Stimulated activated CD8-positive, alpha-beta memory T cell treated with anti-CD3 and anti-CD28 coated beads, Interleukin-12 subunit alpha, Interleukin-12 subunit beta, amount 100 ng/mL, for 4 hours (primary cell): ENCODE data around the gene EGLN1.
"Not testable (repeated sequence)": the region's sequence is repeated elsewhere in the genome, so short reads cannot be mapped to it uniquely, and the experiment has no call there.

Source experiments
- DNase-seq: peaks from one replicate; pipeline ENCODE4 v3.0.0-alpha.2; 2020; ENCODE audit warnings: low read depth

The EGLN1 gene

DNA sequence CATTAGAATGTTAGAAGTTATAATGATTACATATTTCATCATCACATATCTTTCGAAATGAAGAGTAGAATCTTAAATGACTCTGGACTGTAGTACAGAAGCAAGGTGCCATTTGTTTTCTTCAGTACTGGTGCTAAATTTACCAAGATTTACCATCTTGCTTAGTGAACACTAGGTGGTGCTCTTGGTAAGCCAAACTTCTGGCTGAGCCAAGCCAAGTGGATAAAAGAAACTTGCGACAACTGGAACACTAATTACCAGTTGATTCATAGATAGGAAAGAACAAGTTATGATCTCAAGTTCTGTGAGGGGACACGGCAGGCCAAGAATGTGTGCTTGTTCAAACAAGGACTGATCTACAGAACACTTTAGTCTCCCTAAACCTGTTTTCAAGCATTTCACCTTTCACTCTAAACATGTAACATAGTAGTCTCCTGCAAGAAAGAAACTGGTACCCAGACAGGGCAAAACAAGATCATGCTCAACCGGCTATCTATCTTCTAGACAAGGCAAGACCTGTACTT is 64.2 kb downstream of the EGLN1 start:
- no peak for DNase-seq

DNA sequence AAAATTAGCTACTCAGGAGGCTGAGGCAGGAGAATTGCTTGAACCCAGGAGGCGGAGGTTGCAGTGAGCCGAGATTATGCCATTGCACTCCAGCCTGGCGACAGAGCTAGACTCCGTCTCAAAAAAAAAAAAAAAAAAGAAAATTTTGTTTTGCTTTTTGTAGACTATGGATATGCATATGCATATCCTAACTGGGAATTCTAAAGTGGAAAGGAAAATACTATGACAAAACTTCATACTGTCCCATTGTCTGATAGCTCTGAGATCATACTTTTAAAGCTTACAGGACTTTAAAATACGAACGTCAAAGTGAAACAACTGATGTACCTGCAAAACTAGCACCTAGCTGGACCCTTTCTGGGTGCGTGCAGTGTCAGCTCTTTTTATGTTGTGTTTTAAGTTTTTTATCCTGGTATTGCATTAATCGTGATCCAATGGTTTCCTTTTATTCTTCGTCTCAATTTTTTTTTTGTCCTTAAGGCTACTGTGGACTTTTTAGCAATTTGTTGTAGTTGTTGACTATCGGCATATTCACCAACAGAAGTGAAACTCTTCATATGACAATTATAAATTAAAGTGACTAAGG is 64.8 kb downstream of the EGLN1 start:
- DNase-seq, result no peak

DNA sequence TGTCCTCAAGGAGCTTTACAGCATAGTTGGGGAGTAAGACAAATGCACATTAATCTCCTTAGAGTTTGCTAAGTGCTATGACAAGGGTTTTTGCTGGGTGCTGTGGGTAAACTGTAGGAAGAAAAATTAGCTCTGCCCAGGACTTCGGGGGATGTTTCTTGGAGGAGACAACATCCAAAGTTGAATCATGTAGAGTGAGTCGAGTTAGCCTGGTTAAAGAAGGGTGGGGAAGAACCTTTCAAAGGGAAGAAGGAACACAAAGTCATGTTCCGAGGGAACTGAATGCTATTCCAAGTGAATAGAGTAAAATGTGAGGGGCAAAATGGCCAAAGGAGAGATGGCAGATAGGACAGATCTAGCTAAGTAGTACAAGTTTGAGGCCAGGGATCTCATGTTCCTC is 66.9 kb downstream of the EGLN1 start:
- no peak for DNase-seq

DNA sequence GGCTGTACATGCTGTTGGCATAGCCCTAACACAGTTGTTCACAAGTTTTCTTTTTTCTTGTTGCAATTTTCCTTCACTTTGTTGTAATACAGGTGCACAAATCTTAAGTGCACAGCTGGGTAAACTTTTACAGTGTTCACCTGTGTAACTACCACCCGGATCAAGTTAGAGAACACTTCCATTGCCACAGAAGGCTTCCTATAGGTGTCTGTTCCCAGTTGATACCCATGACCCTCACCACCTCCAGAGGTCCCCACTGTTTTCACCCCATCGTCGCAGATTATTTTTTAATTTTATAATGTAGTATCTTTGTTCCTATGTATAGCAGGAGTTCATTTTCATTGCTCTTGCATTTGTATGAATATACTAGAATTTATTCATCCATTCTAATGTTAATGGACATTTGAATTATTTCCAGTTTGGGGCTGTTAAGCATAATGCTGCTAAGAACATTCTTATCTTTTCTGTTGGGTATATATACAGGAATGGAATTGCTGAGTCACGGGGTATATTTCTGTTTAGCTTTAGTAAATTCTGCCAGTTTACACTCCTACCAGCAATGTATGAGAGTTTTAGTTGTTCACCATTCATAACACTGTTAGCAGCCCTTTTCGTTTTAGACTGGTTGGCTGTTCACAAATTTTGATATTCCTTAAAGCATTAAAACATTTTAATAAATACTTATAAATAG is 67.6 kb downstream of the EGLN1 start:
- no peak for DNase-seq

DNA sequence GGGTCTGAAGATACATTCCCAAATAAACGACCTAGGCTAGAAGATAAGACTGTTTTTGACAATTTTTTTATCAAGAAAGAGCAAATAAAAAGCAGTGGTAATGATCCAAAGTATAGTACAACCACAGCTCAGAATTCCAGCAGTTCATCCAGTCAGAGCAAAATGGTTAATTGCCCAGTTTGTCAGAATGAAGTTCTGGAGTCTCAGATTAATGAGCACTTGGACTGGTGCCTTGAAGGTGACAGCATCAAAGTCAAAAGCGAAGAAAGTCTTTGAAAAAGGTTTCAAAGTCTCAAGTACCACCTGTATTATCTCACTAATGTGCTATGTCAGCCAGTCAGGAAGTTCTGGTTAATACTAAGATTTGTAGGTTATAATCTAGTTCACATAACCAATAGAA is 69.0 kb downstream of the EGLN1 start:
- no peak for DNase-seq

DNA sequence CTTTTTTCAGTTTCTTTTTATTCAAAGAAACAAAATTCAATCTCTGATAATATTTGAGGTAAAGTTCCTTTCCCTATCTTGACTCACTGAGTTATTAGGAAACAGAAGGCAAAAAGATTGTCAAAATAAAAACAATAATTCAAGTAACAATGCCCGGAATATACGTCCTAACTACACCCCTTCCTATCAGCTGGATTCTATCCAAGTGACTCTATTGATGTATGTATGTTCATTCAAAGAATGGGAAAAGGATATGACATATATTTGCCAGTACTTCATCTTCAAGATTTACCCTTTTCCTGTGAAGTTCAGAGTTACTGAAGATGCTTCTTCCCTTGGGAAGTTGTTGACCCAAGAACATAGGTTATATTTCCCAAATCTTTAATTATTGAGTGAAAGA is 70.3 kb downstream of the EGLN1 start:
- no peak for DNase-seq

DNA sequence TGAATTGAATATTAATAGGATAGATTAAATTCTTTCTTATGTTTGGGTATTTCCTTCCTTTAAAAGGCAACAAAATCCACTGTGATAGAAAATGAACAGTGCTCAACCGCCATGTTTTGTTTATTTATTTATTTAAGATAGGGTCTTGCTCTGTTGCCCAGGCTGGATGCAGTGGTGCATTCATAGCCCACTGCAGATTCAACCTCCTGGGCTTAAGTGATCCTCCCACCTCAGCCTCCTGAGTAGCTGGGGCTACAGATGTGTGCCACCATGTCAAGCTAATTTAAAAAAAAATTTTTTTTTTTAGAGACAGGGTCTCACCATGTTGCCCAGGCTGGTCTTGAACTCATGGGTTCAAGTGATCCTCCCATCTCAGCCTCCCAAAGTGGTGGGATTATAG is 73.2 kb downstream of the EGLN1 start:
- DNase-seq, result not testable (repeated sequence)

DNA sequence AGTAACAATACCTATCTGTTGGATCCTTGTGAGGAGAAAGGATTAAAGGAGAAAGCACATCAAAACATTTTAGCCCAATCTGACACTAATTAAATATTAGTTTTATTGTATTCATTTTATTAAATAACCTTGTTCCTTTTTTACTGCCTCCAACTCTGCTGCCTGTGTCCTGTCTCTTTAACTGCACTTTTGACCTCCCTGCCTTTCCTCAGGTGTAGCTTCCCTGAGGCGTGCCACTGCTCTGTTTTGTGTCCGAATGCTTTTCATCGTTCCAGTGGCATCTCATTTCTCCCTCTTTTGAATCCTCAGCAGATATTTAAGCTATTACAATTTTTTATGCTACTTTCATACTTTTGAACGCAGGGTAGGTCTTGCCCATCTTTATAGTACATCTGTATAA is 73.6 kb downstream of the EGLN1 start:
- DNase-seq, result no peak

DNA sequence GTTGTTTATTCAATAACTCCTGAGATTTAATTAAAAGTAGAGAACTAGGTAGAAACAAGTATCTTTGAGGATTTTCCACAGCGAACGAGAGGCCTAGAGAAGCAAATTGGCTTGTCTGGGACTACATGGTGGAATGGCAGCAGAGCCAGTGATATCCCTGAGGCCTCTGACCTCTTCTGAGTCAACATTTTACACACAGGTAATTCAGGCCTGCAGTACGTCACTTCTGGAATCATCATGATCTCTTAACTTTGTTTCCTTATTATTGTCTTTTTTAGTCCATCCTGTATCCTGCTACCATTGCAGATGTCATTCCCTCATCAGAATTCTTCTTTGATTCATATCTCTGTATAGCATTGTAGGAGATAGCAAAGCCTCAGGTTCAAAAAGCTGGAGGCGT is 74.1 kb downstream of the EGLN1 start:
- DNase-seq, result no peak

DNA sequence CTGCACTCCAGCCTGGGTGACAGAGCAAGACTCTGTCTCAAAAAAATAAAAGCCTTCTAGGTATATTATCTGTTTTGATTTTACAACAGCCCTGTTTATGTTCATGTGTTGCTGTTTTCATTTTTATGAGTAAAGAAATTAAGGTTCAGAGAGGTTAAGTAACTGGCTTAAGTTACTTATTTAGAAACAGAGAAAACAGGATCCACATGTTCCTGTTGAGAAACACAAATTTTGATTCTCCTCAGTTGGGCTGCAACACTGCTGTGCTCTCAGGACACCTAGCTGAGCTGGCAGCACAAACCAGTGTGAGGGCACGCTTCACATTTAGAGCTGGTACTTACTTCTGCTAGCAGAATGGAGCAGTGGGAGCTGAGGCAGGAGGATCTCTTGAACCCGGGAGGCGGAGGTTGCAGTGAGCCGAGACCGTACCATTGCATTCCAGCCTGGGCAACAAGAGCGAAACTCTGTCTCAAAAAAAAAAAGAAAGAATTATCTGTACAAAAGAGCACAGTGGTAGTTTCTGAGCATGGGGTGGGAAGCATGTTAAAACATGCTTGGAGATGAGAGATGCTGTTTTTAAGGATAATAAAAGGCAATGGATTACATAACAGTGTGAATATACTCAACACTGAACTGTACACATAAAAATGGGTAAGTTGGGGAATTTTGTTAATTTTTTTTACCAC is 81.6 kb downstream of the EGLN1 start:
- no peak for DNase-seq

DNA sequence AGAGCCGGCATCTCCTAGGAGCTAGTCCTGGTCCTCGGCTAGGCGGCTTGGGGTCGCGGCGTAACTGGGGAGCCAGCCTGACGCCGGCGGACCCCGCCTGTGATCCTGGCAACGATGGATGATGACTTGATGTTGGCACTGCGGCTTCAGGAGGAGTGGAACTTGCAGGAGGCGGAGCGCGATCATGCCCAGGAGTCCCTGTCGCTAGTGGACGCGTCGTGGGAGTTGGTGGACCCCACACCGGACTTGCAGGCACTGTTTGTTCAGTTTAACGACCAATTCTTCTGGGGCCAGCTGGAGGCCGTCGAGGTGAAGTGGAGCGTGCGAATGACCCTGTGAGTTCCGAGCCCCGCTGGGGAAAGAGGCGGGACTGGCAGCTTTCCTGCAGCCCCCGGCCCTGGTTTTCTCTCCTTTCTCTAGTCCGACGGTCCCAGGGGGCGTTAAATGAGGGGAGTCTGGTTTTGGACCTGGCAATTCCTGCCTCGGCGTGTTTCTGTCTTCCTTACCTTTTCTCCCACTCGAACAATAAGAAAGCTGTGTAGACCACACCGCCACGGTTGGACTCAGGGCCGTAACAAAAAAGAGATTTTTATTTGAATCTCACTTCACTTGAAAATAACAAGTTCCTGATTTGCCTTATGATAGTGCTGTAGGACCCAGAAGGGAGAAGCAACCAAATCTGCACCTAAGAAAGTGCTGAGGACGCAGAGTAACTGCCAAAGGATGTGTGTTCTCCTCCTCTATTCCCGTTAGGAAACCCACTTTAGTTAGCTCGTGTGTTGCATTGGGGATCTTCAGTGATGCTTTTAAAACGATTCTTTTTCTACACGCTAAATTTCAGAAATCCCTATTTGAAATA is 83.6 kb downstream of the EGLN1 start, which contains the start of gene SPRTN:
SPRTN (plus strand) TSS at position 24 of the 859 bp plus-strand sequence; CDS start at position 115, 91 bp downstream.
- no peak for DNase-seq

DNA sequence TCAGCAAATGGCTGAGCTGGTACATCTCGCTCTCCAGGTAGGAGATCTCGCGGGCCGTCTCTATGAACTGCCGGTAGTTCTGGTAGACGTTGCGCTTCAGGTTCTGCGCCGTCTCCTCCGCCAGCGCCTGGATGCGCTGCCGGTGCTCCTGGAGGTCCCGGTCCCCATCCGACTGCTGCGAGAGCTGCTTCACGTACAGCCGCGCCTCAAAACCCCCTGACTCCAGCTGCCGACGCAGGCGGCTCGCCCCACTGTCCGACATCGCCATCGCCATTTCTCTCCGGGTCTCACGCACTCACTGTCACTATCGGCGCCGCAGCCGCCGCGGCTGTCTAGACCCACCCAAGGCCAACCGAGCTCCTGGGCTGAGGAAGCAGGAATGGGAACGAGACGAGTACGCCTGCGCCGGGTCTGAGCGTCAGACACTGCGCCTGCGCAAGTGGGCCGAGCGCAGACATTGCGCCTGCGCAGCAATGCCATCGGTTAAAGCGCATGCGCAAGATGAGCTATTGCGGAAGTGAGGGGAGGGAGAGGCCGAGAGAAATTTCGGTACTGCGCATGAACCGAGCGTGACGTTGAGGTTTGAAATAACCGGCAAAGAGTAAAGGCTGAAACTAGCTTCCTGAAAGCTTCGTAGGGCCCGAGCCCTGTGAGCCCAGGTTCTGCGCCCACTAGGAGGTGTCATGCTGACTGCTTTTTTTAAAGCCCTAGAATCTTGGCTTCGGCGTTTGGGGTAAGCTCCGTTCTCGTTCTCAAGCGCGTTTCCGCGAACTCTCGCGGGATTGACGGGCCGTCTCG is 84.4 kb downstream of the EGLN1 start, which contains the start of gene EXOC8:
EXOC8 (minus strand) TSS at position 381 of the 798 bp plus-strand sequence; CDS start at position 274, 107 bp downstream.
- peak; percentile 97 for DNase-seq

DNA sequence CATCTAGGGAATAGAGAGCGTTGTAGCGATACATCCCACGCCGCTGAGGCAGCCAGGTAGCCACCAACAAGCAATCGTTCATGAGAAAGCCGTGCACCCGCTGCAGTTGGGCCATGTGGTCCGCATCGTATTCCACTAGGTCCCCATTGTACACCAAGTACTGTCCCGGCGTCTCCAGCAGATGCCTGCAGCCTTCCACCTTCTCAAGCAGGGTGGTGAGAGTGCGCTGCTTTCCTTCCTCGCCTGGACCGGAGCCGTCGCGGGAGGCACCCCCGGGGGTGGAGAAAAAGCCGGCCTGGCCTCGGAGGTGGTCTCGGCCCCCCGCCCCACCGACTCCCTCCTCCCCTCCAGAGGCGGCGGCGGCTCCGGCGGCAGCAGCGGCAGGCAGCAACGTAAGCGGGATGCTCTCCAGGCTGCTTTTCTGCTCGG is 85.0 kb downstream of the EGLN1 start:
- DNase-seq, result no peak

DNA sequence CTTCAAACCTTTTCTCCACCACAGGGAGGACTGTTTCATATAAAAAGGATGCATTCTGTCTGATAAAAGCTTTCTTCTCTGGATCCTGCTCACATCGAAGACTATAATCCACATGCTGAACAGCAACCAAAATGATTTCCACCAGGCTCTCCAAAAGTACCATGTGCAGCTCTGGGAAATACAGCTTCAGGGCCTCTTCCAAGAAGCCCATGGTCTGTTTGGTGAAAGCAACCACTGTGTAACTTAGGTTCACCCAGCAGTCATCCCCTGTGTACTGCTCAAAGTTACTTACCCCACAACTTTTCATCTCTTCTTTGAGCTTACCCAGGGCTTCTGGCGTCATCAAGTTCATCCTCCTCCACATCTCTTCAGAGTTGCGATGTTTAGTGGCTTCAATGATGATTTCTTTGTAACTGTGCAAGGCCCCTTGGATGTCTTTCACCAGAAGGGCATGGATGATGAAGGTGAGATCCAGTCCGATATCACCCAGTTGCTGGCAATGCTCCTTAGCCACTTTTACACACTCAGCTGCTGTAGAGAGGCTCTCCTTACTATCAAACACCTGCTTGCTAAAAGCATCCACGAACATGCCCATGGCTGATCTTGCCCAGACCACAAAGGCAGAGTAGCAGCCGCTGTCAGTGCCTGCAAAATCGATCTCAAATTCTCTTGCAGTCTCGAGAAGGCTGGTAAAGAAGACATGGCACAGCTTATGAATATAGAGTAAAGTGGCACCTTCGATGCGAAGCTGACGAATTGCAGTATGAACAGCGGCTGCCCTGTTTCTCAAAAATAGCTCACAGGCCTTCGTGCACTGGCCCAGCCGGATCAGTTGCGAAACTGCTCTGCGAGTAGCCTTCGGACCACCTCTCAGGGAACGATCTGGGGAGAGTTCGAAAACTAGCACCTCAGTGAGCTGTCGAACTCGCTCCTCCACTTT is 86.2 kb downstream of the EGLN1 start:
- DNase-seq, result no peak

DNA sequence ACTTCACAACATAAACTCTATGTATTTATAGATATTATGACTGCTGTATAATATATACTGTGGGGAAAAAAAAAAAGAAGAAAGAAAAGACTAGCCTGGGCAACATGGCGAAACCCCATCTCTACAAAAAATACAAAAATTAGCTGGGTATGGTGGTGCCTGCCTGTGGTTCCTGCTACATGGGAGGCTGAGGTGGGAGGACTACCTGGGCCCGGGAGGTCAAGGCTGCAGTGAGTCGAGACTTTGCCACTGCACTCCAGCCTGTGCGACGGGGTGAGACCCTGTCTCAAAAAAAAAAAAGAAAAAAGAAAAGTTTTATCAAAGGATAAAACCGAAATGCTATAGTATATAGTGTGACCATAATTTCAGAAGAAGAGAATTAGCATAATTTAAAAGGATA is 87.1 kb downstream of the EGLN1 start:
- DNase-seq, result no peak

DNA sequence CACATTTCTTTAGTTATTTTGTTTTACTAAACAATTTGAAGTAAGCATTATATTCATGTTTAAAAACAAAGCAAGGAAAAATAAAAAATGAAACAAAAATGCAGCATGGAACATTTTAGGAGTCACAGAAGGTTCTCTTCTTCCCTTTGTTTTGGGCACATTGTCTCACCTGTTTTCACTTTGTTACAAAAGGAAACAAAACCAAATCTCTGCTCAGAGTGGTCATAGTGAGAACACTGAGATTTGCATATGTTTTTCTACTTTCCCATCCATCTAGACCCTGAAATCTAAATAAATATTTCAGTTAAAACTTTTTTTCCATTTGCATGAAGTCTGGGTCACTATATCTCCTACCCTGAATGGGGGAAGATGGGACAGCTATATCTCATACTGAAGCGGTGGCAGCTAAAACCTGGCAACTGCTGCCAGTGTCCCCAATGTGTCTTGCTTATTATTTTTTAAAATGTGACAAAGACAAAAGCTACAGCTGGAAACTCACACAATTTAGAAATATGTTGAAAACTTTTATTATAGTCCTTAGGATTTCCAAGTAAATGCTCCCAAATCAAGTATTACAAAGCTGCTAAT is 87.9 kb downstream of the EGLN1 start:
- DNase-seq, result no peak

DNA sequence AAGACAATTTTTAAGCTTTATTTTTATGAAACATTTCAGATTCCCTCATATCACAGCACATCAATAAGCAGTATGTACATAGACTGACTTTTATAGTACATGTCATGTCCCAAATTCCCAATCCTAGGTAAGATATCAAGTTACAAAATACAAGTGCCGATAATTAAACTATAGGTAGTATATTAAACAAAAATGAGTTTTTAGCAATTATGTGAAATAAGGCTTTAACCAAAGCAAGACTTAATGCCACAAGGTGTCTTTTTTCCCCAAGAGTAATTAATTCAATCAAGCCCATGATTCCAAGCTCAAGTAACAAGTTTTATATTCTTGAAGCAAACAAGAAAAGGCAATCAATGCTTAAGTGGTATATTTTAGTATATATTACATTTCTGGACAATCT is 89.3 kb downstream of the EGLN1 start:
- no peak for DNase-seq

DNA sequence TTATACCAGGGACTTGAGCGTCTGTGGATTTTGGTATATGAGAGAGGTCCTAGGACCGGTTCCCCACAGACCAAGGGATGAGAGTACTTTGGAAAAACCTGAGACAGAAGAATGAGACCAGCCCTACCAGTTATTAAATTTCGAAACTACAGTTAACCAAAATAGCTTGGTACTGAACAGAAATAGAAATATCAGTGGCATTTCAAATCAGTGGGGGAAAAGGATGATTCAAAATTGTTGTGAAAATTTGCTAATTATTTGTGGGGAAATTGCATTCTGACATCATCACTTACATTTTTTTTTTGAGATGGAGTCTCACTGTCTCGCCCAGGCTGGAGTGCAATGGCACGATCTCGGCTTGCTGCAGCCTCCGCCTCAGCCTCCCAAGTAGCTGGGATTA is 92.6 kb downstream of the EGLN1 start:
- no peak for DNase-seq

DNA sequence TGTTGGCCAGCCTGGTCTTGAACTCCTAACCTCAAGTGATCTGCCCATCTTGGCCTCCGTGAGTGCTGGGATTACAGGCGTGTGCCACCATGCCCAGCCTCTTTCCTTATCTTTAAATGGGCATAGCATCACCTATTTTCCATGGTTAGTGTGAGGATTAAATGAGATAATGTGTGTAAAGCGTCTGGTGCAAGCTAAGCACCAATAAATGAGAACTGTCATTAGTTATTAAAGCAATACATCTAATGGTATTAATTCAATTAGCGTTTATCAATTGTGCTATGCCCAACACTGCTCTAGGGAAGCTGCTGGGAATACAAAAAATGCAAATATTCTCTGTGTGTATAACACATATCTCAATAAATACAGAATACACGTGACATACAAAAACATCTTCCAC is 94.5 kb downstream of the EGLN1 start:
- DNase-seq, result no peak

DNA sequence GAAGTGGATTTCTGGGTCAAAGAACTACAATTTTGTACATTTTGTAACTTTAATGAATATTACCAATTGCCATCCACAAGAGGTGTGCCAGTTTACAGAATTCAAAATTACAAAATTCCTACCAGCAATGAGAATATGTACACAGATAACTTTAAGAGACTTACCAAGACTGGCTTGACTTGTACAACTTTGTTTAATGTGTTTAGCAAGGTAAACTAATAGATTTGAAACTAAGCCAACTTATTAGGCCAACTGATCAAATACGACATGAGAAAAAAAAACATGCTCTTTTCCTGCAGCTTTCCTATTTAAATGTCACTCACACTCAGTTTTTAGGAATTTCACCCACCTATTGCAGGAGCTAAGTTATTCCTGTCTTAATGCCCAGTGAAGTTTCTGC is 95.8 kb downstream of the EGLN1 start:
- DNase-seq, result no peak
